Pulmonary artery endothelial cell (primary cell): ENCODE measurements around the gene DTX3L. TPM values are rescaled to one million over a fixed set of nuclear protein-coding genes. Genes with fewer than 3 reads are reported as not detected.

ENCODE experiments used
- DNase-seq: peaks from one replicate; pipeline ENCODE4 v3.0.0-alpha.2; 2011; ENCODE audit warnings: low read depth, low spot score
- total RNA-seq: library from RNA; depleted of rRNA; stranded (reverse); fragments of >200 nt; gene quantifications from 2 replicates; pipeline ENCODE4 v1.2.3, GENCODE V29; 2014

The DTX3L gene
- 13.1 and 21.5 TPM in 2 replicates for total RNA-seq

- DNase-seq = peak; percentile 43
These were observed at the start of gene DTX3L, which contains the start of gene PARP9 for GRCh38 chr3:122564155-122564912. Gene DTX3L, plus strand, starts transcription at chr3:122564338. Its CDS starts 89 bp downstream, at chr3:122564427. Gene PARP9, minus strand, starts transcription at chr3:122564300. Its CDS starts 4,680 bp downstream, at chr3:122559620.

GRCh38 chr3:122515020-122515468, 49.1 kb upstream of the DTX3L start:
- no peak for DNase-seq

- DNase-seq = no peak
These were observed 48.3 kb upstream of the DTX3L start for GRCh38 chr3:122515870-122516269.

GRCh38 chr3:122516846-122517360, 47.2 kb upstream of the DTX3L start:
- no peak for DNase-seq

GRCh38 chr3:122519693-122520092, 44.4 kb upstream of the DTX3L start:
- no peak for DNase-seq

- no peak for DNase-seq
These were observed 43.3 kb upstream of the DTX3L start for GRCh38 chr3:122520861-122521260.

GRCh38 chr3:122523317-122523716, 40.8 kb upstream of the DTX3L start:
- DNase-seq = no peak

GRCh38 chr3:122530164-122530563, 34.0 kb upstream of the DTX3L start:
- no peak for DNase-seq

- no peak for DNase-seq
These were observed 30.7 kb upstream of the DTX3L start for GRCh38 chr3:122533480-122533879.

GRCh38 chr3:122533931-122534334, 30.2 kb upstream of the DTX3L start:
- no peak for DNase-seq

GRCh38 chr3:122535964-122536631, 28.0 kb upstream of the DTX3L start:
- no peak for DNase-seq

- DNase-seq = no peak
These were observed 27.5 kb upstream of the DTX3L start for GRCh38 chr3:122536632-122537001.

GRCh38 chr3:122538956-122539490, 25.1 kb upstream of the DTX3L start:
- DNase-seq = no peak

- DNase-seq = no peak
These were observed 18.0 kb upstream of the DTX3L start for GRCh38 chr3:122546151-122546550.

GRCh38 chr3:122548076-122548475, 16.1 kb upstream of the DTX3L start:
- no peak for DNase-seq

GRCh38 chr3:122548619-122549018, 15.5 kb upstream of the DTX3L start:
- no peak for DNase-seq

- no peak for DNase-seq
These were observed 11.0 kb upstream of the DTX3L start for GRCh38 chr3:122553171-122553570.

- DNase-seq = no peak
These were observed 8.7 kb upstream of the DTX3L start for GRCh38 chr3:122555275-122556071.

- no peak for DNase-seq
These were observed 6.8 kb upstream of the DTX3L start for GRCh38 chr3:122557356-122557755.

GRCh38 chr3:122558605-122559004, 5.5 kb upstream of the DTX3L start:
- no peak for DNase-seq

- no peak for DNase-seq
These were observed 4.2 kb upstream of the DTX3L start for GRCh38 chr3:122559906-122560305.
